Stomach (tissue), 4 donors: ENCODE measurements around the gene CDRT15.

Experiments used
- CTCF ChIP-seq, 7 experiments: fragments of 450-650 bp in 4 of 7; fragments of 200-600 bp in 3 of 7; sonication (generic) in 3 of 7; IDR thresholded peaks; one replicate each; pipeline ENCODE4 v1.5.1; 2016 to 2019; ENCODE audit warnings: antibody characterized with exemption in 7 of 7, control low read depth in 2 of 7, mild to moderate bottlenecking in 1 of 7
- EP300 ChIP-seq: sonication (generic); formaldehyde crosslinking; IDR thresholded peaks from one replicate; pipeline ENCODE4 v1.6.1; 2017; ENCODE audit warnings: antibody characterized with exemption
- POLR2A ChIP-seq, 4 donors: fragments of 450-650 bp; IDR thresholded peaks; one replicate each; pipeline ENCODE4 v1.6.1; 2016; ENCODE audit warnings: antibody characterized with exemption in 4 of 4, control low read depth in 2 of 4, mild to moderate bottlenecking in 1 of 4, moderate library complexity in 1 of 4
- POLR2AphosphoS5 ChIP-seq, 3 donors: sonication (generic); formaldehyde crosslinking; IDR thresholded peaks; one replicate each; pipeline ENCODE4 v1.6.1; 2016; ENCODE audit warnings: antibody characterized with exemption in 3 of 3

GRCh38 chr17:14197586-14197985 is 39.1 kb downstream of the CDRT15 start:
- TF ChIP-seq POLR2A (IDR thresholded peaks at IDR 0.05) (no peak), EP300 (no peak), CTCF (IDR thresholded peaks at IDR 0.05) (no peak), POLR2AphosphoS5 (IDR thresholded peaks at IDR 0.05) (no peak)
